NOMO-1 (cell line): ENCODE data around the gene CDC42BPB.

Experiments used
- DNase-seq, 2 experiments: peaks; one replicate each; lab custom pipeline; 2025; ENCODE audit not compliant: unreplicated experiment in 2 of 2; lab: John Stamatoyannopoulos, UW

Gene CDC42BPB

GRCh38 chr14:102891556-102891955, 165.8 kb downstream of the CDC42BPB start:
- no peak for DNase-seq

- no peak for DNase-seq
These were observed 166.2 kb downstream of the CDC42BPB start for GRCh38 chr14:102891111-102891510.

- no peak for DNase-seq
These were observed 167.7 kb downstream of the CDC42BPB start for GRCh38 chr14:102889615-102890014.

- no peak for DNase-seq
These were observed 168.6 kb downstream of the CDC42BPB start for GRCh38 chr14:102888748-102889147.

- DNase-seq = no peak
These were observed 171.5 kb downstream of the CDC42BPB start for GRCh38 chr14:102885737-102886447.

- DNase-seq = no peak
These were observed 173.8 kb downstream of the CDC42BPB start for GRCh38 chr14:102883554-102883953.

- no peak for DNase-seq
These were observed 174.2 kb downstream of the CDC42BPB start for GRCh38 chr14:102883089-102883541.
